HG02885 (cell line): ENCODE results near the gene CYP24A1.
A peak's percentile ranks its signal among the peaks of the same experiment; 100 is the strongest.

ENCODE experiments used
- ATAC-seq: cut with Tn5 transposase; IDR thresholded peaks from one replicate; pipeline ENCODE4 v1.9.1; 2021; ENCODE audit warnings: mild to moderate bottlenecking; ENCODE audit not compliant: unreplicated experiment, poor library complexity

The CYP24A1 gene

DNA sequence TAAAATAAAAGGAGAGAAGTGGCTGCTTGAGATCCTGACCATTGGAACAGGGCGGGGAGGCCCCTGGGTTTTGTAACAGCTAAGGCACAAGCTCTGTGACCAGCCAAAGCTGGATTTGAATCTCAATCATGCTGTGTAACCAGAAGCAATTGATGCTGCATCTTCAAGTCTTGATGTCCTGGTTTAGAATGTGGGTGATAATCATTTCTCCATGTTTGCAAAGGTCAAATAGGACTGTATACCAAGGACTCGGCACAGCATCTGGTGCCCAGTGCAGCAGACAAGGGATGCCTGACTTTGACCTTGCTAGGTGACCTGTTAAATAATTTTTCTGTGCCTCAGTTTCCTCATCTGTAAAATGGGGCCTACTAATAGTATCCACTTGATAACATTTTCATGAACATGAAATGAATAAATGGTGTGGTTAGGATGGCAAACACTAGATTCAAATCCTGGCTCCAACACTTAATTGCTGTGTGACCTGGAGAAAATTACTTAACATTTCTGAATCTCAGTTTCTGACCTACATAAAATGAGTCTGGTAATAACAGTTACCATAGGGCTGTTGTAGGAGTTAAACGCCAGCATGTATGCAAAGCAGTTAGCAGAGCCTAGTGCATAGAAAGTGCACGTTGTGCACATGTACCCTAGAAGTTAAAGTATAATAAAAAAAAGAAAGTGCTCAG is 57.1 kb downstream of the CYP24A1 start:
- ATAC-seq, result no peak

DNA sequence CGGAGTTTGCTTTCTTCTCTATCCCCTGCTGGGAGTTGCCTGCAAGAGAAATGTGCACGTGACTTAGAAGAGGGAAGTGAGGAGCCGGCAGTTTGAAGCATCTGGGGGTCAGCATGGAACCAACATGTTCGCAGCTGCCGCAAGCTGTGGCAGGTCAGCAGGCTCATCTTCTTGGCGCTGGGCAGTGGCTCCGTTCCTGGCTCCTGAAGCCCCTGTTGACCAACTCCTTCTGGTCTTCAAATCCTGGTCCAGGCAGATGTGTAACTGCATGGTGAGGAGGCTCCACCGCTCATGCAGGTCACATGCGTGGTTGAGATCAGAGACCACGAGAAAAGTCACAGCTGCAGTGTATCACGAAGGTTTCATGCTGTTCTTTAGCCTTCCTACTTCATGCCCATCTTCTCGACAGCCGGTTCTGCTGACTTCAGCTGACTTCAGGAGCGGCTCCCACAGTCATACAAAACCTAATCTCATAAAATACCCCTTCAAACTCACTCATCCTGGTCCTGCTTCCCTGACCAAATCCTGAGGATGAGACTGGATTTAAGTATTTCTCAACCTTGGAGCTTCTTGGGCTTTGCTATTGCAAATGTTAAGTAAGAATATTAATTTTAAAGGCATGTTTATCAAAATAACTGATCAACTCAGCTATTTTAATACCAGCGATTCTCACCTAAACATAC is 58.5 kb downstream of the CYP24A1 start:
- no peak for ATAC-seq

DNA sequence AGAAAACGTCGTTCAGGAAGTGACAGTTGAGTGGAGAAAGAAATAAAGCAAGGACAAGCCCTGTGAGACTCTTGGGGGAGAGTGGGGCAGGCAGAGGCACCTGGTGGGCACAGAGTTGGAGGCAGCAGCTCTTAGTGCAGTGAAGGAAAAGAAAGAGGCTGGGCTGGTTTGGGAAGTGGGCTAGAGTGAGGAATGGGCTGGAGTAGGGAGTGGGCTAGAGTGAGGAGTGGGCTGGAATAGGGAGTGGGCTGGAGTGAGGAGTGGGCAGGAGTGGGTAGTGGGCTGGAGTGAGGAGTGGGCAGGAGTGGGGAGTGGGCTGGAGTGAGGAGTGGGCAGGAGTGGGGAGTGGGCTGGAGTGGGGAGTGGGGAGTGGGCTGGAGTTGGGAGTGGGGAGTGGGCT is 59.7 kb downstream of the CYP24A1 start:
- no peak for ATAC-seq

DNA sequence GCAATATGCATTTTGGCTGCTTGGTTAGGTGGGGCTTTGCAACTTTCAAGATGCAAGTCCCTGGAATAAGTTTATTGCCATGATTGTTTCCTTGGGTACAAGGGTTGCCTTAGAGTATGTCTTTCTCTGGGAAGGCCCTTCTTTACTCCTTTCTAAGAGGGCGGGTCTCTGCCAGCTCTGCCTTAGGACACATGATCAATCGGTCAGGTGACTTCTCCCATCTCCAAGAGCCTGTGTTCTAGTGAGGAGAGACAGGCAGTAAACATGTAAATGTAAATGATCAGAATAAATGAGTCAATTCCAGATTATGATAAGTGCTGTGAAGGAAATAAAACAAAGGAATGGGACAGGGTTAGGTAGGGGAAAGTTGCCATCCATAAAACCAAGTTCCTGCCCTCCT is 60.2 kb downstream of the CYP24A1 start:
- no peak for ATAC-seq

DNA sequence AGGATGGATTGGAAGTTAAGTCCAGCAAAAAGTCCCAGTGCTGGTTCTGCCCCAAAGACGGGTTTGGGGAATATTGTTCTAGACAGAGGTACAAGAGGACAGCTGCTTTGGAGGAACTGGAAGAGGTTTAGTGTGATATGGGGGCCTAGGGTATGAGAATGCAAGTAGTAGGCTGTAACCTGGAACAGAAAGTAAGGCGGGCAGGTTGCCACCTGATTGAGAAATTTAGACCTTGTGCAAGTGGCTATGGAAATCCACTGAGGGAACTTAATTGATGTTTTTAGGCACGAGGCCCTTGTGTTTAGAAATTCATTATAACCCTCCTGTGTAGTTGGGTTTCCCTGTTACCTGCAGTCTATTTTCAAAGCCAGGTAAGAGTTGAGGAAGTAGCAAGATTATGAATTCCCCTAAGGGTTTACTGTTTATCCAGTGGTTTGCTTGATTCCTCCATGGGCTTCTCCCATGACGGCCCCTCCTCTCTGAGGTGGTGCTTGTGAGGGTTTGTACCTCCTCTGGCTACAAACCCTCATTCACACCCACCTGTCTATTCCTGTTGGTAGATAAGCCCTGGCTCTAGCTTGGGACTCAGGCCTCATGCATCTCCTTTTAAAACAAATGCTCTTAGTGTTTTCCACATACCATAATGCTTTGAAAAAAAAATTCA is 61.4 kb downstream of the CYP24A1 start:
- no peak for ATAC-seq

DNA sequence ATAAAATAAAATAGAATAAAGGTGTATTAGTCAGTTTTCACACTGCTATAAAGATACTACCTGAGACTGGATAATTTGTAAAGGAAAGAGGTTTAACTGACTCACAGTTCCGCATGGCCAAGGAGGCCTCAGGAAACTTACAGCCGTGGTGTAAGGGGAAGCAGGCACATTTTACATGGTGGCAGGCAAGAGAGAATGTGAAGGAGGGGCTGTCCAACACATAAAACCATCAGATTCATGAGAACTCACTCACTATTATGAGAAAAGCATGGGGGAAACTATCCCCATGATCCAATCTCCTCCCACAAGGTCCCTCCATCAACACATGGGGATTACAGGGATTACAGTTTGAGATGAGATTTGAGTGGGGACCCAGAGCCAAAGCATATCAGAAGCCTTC is 62.3 kb downstream of the CYP24A1 start:
- ATAC-seq, result no peak

DNA sequence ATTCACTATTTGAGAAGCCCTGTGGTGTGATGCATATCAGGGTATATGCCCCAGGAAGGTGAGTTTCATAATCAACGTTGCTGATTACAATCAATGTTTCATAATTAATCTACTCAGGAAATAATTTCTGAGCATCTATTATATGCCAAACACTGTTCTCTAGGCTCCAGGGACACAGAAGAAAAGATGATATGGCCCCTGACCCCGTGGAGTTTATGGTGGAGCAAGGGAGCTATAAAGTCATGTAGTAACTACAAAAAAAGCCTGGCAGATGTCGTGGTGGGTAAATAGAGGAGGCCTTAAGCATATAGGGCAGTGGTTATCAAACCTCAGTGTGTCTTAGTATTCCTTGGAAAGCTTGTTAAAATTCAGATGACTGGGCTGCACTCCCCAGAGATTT is 63.3 kb downstream of the CYP24A1 start:
- ATAC-seq, result no peak

DNA sequence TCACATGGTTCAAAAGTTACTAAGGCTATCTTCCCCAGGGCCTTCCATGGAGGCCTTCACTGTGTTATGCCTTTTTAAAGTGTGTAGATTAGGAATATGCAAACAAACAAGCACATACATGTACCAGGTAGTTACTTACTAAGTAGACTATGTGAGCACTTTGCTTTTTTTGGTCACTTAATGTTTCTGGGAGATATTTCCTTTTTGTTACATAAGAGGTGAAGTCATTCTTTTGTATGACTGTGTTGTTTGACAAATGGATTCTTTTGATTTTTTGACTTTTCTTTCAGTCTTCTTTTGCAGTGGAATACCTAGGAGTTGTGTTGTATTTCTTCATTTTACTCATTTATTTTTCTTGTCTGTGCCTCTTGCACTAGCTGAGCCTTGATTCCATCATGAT is 63.7 kb downstream of the CYP24A1 start:
- no peak for ATAC-seq

DNA sequence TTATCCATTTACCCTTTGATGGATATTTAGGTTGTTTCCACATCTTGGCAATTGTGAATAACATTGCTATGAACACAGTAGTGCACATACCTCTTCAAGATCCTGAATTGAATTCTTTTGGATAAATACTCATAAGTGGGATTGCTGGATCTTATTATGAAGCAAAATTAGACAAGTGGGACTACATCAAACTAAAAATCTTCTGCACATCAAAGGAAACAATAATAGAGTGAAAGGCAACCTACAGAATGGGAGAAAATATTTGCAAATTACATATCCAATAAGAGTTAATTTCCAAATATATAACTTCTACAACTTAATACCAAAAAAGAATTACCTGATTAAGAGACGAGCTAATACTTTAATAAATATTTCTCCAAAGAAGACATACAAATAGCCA is 65.0 kb downstream of the CYP24A1 start:
- ATAC-seq, result no peak

DNA sequence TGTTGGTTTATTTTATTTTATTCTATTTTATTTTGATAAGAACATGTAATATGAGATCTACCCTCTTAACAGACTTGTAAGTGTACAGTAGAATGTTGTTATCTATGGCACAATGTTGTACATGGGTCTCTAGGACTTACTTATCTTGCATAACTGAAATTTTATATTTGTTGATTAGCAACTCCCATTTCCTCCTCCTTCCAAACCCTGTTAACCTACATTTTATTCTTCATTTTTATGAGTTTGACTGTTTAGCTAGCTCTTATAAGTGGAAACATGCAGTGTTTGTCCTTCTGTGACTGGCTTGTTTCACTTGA is 65.5 kb downstream of the CYP24A1 start:
- ATAC-seq, result no peak

DNA sequence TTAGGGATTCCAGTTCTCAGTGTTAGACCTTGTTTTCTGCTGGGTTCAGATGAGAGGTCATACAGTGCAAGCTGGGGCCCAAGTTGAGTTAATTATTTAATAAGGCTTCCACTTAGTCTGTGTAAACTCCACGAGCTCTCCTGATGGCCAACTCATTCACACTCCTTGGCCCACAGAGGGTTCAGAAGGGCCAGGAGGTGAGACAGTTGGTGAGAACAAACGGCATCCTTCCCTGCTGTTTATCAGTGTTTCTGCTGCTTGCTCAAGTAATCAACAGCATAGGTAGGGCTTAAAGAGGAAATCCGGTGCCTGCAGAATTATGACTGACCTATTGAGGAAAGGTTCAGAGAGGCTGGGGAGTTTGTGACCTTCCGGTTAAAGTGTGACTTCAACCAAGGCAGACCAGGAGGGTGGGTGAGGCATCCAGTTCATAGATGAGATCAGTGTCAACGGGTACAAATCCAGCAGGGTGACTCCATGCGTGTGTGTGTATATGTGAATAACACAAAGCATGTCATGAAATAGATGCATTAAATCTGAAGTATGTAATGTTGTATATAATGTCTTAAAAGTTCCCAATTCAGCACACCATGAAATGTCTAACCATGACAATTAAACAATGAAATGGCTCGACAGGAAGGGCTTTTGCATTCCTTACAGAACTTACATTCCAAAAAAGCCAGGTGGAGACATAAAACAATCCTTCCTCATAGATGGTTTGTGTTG is 66.0 kb downstream of the CYP24A1 start:
- no peak for ATAC-seq

DNA sequence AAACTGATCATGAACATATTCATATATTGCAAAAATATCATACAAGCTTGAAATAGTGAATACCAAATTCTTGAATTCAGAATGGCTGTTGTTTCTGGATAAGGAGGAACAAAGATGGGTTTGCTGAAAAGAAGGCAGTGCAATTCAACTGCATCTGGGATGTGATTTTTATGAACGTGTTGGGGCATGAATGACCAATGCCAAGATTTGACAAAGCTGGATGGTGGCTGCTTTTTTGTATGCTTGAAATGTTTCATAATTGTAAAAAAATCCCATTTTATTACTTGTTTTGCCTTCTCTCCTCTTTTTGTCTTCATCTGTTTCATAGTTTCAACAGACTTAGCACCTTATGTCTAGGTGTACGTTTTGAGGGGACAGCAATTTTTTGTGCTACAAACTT is 66.6 kb downstream of the CYP24A1 start:
- no peak for ATAC-seq

DNA sequence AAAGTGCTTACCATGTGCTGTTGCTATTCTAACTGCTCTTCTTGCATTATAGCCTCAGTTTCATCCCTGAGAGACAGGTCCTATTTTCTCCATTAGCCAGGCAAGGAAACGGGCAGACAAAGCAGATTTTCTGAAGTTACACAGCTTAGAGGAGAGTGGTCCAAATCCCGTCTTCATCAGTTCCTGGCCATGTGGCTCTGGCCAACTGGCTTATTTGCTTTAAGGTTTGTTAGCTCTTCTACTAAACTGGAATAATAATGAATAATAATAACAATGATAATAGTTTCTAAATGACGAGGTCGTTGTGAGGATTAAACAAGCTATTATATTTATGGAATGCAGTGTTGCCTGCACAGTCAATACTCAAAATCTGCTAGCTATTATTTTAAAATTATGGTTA is 67.6 kb downstream of the CYP24A1 start:
- no peak for ATAC-seq

DNA sequence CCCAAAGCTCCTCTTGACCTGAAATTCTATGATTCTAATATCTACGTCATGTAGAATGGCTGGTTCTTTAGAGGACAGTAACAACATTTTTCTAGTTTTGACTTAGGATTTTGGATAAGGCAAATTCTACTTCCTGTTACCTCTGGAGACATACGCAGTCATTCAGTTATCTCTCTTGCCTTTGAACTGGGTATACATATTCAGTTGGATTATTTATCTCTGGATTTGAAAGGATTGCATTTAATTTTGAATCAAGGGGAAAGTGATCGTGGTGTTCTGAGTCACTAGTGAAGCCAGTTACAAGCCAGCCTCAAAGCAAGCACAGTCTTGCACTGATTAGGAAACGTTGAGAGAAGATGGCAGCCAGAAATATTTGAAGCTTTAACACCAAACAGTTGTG is 68.1 kb downstream of the CYP24A1 start:
- ATAC-seq, result no peak

DNA sequence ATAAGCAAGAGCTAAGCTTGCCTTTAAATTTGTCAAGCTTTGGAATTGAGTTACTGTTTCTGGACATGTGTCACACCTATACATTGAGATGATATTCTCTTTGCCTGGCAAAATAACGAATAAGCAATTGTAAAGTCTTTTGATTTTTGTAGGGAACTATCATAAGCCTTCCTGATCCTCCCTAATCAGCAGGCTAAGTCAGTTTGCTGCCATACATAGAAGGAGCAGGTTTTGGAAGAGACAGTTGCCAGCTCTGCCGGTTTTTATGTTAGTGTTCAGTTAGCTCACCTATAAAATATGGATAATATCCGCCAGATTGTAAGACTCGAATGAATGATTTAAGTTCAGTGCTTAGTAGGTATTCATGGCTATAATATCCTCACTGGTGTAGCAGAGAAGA is 69.0 kb downstream of the CYP24A1 start:
- no peak for ATAC-seq

DNA sequence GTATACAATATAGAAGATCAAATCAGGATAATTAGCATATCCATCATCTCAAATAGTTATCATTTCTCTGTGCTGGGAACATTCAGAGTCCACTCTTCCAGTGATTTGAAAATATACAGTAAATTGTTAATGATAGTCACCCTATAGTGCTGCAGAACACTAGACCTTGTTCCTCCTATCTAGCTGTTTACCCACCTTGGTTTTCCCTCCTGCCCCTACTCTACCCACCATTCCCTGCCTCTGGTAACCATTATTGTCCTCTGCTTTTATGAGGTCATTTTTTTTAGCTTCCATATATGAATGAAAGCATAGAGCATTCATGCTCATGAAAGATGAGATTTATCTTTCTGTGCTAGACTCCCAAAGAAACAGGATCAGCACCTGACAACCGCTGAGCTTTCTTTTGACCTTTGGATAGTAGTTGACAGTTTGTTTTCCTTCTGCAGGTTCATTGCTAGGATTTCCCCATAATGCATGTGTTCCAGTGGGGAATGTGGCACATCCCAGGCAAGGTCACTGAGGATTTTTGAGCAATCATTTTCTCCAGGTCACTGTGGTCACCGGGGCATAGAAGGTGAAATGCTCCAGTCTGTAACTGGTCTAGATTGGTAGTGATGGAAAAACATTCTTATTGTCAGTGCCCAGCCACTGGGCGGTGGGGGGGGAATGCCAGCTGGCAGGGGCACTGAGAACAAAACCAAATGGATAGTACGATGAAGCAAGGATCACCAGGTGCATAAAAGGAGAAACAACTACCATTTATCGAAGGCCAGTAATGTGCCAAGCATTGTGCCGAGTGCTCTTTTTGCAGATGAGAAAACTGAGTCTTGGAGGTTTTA is 69.8 kb downstream of the CYP24A1 start:
- peak; percentile 11 for ATAC-seq
